Heart left ventricle (tissue), 13 donors: ENCODE results near the gene C8G.

Experiments
- POLR2A ChIP-seq, 2 donors: fragments of 450-650 bp; IDR thresholded peaks; one replicate each; pipeline ENCODE4 v1.6.1; 2017; ENCODE audit warnings: antibody characterized with exemption in 2 of 2, mild to moderate bottlenecking in 2 of 2, moderate library complexity in 2 of 2
- TF ChIP-seq, protein P1 (sequence below), 12 donors: fragments of 200-600 bp; sonication (generic) in 4 of 12; IDR thresholded peaks; one replicate each; pipeline versions ENCODE4 v1.5.0 to v1.8.0; 2018 to 2022; ENCODE audit warnings: antibody characterized with exemption in 12 of 12, mild to moderate bottlenecking in 5 of 12
- donor health status: ischemic (EF 13 %, LVEDD 7.1; RV severe dilation, severe dysfunction).
- donor health status: DM: no; HTN: yes; CAD: no.
- donor health status: DM: no; HTN: no; CAD: no.
- donor health status: ischemic (EF 25% LVEDD 6.9; RV normal size, moderate dysfunction).
- donor health status: ischemic (EF 25% LVEDD 5.7; RV mildly dilated, moderate dysfunction).
- donor health status: ischemic (EF 35%, LVEDD 5.7; RV mildly dilated, moderate dysfunction).
- donor health status: nonischemic (EF 11% LVEDD 7.7; RV severe dilation, severe dysfunction).
- donor health status: DM: yes; HTN: yes; CAD: no.
- donor health status: PGD.
- donor health status: ischemic (EF 29% LVEDD 5.4; RV normal size, mild dysfunction).
- donor health status: nonischemic (EF 23%, LVEDD 6.1; RV moderate dilation, normal function).

DNA sequence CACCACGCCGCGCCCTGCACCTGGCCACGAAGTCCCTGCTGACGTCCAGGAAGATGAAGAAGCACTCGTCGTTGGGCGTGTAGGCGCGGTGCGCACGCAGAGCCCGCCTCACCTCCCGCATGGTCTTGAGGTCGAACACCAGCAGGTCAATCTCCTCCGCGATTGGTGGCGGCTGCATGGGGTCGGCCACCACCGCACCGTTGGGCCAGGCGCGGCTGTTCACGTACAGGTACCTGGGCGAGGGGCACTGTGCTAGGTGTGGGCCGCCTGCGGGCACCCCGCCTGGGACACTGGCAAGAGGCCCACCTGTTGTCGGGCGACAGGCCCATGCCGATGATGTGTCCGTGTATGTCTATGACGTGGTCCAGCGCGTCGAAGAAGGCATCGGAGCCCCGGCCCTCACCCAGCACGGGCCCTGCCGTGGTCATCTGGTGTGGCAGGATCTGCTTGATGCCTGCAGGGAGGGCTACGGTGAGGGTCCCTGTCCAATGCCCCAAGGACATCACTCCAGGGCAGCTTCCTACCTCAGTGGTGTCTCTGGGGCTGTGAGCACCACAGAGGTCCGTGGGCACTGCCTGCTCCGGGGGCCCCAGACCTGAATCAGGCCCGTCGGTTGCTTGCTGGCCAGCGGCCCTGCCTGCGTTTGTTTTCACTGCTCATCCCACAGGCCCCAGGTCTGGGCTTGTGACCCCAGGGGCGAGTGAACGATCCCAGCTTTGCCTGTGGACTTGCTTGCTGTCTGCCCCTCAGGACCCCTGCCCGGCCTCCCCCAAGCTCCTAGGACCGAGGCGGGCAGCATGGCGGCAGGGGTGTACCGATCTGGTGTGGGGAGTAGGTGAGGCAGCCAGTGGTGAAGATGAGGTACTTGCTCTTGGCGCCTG lies 3.6 kb upstream of the C8G start:
- TF ChIP-seq POLR2A (IDR thresholded peaks at IDR 0.05): no peak
- TF ChIP-seq, protein P1, sequence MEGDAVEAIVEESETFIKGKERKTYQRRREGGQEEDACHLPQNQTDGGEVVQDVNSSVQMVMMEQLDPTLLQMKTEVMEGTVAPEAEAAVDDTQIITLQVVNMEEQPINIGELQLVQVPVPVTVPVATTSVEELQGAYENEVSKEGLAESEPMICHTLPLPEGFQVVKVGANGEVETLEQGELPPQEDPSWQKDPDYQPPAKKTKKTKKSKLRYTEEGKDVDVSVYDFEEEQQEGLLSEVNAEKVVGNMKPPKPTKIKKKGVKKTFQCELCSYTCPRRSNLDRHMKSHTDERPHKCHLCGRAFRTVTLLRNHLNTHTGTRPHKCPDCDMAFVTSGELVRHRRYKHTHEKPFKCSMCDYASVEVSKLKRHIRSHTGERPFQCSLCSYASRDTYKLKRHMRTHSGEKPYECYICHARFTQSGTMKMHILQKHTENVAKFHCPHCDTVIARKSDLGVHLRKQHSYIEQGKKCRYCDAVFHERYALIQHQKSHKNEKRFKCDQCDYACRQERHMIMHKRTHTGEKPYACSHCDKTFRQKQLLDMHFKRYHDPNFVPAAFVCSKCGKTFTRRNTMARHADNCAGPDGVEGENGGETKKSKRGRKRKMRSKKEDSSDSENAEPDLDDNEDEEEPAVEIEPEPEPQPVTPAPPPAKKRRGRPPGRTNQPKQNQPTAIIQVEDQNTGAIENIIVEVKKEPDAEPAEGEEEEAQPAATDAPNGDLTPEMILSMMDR (IDR thresholded peaks at IDR 0.05): no peak
